Dermis microvascular lymphatic vessel endothelial cell (primary cell): ENCODE measurements around the gene GRIA1. TPM values are rescaled to one million over a fixed set of nuclear protein-coding genes. Genes with fewer than 3 reads are reported as not detected.

ENCODE experiments used
- DNase-seq, 2 donors: peaks; one replicate each; pipeline versions ENCODE4 v3.0.0 to v3.0.0-alpha.2; 2010; ENCODE audit warnings: low read depth in 2 of 2
- total RNA-seq: library from RNA; depleted of rRNA; stranded (reverse); fragments of >200 nt; gene quantifications from 2 replicates; pipeline ENCODE4 v1.2.1, GENCODE V29; 2014

GRIA1 gene
- total RNA-seq, 1 donor from 2014 or later = not detected

DNA sequence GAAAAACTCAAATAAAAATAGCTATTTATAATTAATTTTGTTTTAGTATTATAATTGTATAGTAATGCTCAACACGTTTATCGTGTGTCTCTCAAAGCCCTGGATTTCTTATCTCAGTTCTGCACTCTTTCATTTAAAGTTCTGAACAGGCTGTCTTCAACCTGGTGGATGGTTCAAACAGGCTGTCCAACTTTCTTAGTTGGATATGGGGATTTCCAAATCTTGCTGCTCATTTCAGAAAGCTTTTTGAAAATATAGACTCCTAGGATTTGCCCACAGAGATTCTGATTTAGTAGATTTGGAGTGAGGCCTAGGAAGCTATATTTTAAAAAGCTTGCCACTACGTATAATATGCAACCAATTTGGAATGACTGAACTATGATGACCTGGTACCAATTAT is 120.3 kb downstream of the GRIA1 start:
- no peak for DNase-seq

DNA sequence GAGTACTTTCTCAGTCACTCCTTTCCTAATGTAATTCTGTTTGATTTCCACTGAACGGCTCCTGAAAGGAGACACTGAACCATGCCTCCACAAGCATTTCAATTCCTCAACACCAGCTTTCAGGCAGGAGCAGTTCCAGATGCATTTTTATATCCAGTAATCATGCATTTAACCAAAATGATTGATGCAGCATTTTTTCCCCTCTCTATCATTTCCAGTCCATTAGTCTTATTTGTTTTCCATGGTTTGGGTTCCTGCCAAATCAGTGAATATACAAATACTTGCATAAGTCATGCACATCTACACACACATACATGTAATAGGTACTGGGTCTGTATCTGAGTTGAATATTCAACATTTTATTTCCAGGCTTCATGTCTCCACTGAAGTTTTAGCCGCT is 122.7 kb downstream of the GRIA1 start:
- no peak for DNase-seq

GRCh38 chr5:153613672-153614071 is 123.2 kb downstream of the GRIA1 start:
- no peak for DNase-seq

DNA sequence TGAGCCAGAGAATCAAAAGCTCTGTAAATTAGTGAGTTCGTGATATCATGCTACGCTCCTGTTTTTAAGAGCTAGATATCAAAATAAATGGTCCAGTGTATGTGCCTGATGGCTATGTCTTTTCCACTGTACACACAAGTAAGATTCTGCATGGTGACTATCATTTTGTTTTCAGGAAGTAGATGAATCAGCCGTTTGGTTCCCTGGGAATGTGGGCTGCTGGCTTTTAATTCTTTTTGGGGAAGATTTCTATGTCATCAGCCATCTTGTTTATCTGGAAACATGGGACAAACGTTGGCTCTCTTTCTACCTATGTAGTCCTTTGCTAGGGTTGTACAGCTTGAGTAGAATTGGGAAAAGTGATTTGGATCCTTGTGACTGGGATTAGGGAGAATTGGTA is 126.7 kb downstream of the GRIA1 start:
- DNase-seq = peak in 1 of 2 donors; percentile 55

DNA sequence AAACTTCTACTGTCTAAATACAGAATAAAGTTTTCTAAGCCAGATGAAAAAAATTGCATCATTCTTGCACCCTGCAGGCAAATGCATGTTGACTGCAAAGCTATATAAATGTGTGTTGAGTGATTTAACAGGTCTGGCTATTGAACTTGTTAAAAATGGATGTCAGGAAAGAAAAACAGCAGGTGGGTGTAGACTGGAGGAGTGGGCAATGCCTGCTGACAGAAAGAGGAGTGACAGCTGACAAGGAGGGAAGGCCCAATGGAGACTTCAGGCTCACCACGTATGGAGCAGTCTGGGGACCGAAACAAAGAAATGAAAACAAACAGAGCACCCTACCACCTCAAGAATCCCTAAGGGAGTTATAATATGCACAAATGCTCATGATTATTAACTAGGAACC is 127.8 kb downstream of the GRIA1 start:
- DNase-seq = no peak

DNA sequence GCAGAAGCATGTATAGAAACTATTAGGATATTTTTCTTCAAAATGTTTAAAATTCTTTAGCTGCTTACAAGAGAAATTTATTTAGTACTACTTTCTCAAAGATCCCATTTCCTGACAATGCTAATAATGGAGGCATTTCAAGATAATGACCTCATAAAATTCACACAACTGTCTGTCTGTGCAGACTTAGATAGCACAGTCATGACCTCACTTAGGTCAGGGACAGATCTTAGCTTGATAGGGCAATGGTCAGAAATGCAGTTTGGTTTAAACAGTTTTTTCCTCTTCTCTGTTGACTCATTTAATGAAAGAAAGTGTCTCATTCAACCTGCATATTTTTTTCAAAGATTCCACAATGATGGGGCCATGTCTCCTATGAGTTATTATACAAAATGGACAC is 128.4 kb downstream of the GRIA1 start:
- DNase-seq = peak in 1 of 2 donors; percentile 34

GRCh38 chr5:153619771-153620170 is 129.3 kb downstream of the GRIA1 start:
- peak in 1 of 2 donors; percentile 76 for DNase-seq

DNA sequence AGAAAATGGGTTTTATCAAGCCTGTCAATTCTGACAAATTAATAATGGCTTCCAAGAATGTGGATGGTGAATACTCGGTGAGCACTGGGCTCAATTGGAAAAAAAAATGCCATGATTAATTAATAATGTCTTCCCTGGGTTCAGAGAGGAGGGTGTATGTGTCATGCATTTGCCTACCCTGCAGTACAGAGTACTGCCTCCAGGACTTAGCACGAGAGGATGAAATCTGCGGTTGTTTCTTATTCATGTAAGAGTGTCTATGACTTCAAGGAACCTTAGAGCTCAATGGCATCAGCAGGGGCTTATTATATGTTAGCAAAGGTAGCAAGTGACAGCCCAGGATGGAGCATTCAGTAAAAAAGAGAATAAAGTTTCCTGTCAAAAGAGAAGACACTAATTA is 132.7 kb downstream of the GRIA1 start:
- no peak for DNase-seq

- peak in 1 of 2 donors; percentile 29 for DNase-seq
Measured at GRCh38 chr5:153623751-153624450, 133.4 kb downstream of the GRIA1 start.

GRCh38 chr5:153624451-153624765 is 133.9 kb downstream of the GRIA1 start:
- DNase-seq = no peak

DNA sequence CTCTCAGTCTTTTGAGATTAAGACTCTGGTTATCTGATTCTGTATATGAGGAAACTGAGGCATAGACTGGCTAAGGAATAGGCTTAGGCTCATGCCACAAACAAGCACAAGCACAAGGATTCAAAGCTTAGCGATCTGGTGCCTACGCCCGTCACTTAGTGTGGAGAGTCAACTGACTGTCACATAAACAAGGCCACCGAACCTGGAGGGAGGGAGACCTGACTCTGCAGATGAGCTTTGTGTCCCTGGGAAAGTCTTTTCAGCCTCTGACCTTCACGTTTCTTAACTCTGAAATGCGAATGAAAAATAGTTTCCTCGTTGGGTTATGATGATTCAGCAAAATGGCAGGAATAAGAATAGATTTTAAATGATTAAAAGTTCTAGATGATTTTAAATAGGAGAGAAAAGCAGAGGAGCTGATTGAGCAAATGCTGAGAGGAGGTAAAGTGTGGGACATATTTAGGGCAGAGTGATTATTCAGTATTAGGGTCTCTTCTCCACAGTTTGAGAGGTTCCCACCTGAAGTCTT is 135.4 kb downstream of the GRIA1 start:
- no peak for DNase-seq

GRCh38 chr5:153626836-153627235 is 136.4 kb downstream of the GRIA1 start:
- DNase-seq = no peak

DNA sequence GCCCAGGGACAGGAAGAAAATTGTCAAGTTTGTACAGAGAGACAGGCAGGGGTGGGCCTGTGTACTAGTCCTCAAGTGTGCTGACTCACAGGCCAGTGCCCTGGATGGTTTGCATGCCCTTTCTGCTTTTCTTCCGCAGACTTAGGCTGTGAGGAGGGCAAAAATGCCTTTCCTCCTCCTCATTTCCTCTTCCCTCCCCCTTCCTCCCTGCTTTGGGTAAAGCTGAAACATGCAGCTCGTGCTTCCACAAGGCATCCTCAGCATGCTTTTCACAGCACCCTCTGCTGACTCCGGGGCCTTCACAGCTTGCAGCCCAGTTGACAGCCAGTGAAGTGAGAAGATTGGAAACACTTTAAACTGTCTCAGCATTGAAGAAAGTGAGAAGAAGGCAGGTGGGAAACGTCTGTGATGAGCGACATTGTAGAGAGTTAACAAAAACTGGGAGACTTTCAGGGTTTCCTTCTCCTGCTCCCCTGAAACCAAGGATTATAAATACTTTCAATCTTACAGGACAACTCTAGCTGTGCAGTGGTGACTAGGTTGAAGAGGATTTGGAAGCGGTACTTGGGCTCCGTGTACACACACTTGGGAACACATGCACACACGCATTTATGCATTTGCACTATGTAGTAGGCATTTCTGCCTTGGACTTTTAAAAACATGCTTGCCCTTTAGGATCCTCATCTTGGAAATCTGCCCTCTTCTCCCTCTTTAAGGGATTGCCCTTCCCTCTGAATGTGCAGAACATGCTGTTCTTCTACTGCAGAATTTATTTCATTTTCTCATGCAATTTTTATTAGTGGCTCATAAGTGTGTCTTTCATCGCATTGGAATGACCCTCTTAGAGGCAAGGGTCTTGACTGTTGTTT is 138.8 kb downstream of the GRIA1 start:
- DNase-seq = peak in 1 of 2 donors; percentile 77

GRCh38 chr5:153630546-153630945 is 140.1 kb downstream of the GRIA1 start:
- no peak for DNase-seq

DNA sequence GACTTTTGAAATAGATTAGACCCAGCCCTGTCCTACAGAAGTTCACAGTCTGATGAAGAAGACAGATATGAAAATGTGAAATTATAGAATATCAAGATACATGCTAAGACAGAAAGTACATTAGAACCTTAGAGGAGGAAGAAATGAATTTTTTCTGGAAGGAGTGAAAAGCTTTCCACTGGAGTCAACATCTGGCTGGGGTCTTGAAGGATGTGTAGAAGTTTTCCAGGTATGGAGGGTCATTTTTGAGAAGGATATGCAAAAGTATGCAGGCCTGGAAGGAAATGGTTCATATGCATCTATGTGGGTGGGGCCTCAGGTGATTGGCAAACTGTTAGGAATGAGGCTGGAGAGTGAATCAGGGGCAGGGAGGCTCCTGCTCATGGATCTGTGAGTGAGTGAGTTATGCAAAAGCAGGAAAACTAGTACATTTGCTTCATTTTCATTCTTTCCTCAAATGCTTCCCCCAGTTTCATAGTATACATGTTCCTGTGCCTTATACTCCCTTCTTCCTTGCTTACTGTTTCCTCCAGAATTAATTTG is 142.3 kb downstream of the GRIA1 start:
- no peak for DNase-seq

- no peak for DNase-seq
Measured at GRCh38 chr5:153636670-153637451, 146.4 kb downstream of the GRIA1 start.

GRCh38 chr5:153640293-153640692 is 149.8 kb downstream of the GRIA1 start:
- DNase-seq = no peak

- no peak for DNase-seq
Measured at GRCh38 chr5:153641183-153641688, 150.8 kb downstream of the GRIA1 start.

GRCh38 chr5:153654504-153655200 is 164.2 kb downstream of the GRIA1 start:
- no peak for DNase-seq

DNA sequence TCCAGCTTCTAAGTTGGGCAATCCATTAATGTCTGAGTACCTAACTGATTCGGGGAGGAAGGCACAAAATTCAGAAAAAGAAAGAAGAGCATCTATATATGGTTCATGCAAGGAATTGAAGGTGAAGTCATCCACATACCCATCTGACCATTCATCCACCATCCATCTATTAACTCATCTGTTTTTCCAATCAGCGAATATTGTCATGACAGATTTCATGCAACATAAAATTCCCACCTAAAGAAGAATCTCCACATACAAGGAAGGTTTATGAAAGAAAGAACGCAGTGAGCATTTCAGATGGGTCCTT is 164.7 kb downstream of the GRIA1 start:
- DNase-seq = no peak

DNA sequence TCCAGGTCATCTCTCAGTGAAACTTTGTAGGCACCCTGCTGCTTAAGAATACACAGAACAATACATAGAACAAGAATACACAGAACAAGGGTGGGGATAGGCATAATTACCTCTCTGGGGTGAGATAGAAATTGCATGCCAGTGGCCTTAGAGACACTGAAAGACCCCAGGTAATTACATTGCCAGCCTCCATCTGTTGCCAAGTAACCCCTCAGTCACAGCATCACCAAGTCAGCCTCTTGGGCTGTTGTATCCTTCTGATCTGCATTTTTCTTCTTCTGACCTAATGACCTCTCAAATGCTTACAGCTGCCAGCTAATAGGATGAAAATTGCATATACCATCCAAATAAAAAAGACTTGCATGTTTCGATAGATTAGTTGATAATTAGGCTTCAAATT is 167.7 kb downstream of the GRIA1 start:
- DNase-seq = no peak
